Testis (tissue), 2 donors: ENCODE measurements around the gene SCYGR7.

Source experiments
- POLR2A ChIP-seq: fragments of 450-650 bp; IDR thresholded peaks from one replicate; pipeline ENCODE4 v1.6.1; 2017; ENCODE audit warnings: antibody characterized with exemption, mild to moderate bottlenecking, moderate library complexity
- TF ChIP-seq, protein P1 (sequence below), 3 experiments: fragments of 450-650 bp in 2 of 3; fragments of 200-600 bp in 1 of 3; sonication (generic) in 1 of 3; IDR thresholded peaks; one replicate each; pipeline ENCODE4 v1.5.1; 2016 to 2019; ENCODE audit warnings: antibody characterized with exemption in 3 of 3, mild to moderate bottlenecking in 2 of 3, moderate library complexity in 1 of 3

DNA sequence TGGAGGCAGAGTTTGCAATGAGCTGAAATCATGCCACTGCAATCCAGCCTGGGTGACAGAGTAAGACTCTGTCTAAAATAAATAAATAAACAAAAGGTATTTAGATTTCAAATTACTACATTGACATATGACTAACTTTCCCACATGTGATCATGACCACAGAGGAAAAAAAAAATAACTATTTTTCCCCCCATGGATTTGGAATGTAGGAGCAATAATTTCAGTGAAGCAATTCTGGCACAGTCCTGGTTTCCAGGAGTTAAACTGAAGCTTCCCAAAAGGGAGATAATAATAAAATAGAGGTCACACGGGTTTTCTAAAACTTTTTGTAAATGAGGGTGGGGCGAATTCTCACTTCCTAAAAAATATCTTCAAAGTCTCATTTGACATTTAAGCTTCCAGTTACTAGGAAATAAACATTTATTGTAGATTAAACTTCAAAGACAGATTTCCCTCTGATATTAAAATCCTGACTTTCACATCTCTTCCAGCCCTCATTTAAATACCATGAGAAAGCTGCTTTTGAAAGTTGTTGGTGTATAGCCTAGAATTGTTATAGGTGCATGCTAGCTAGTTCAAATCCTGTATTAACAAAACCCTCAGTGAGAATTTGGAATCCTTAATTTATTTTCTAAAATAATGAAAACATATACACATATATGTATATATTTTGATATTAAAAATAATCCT is 31.0 kb upstream of the SCYGR7 start:
- TF ChIP-seq, protein P1, sequence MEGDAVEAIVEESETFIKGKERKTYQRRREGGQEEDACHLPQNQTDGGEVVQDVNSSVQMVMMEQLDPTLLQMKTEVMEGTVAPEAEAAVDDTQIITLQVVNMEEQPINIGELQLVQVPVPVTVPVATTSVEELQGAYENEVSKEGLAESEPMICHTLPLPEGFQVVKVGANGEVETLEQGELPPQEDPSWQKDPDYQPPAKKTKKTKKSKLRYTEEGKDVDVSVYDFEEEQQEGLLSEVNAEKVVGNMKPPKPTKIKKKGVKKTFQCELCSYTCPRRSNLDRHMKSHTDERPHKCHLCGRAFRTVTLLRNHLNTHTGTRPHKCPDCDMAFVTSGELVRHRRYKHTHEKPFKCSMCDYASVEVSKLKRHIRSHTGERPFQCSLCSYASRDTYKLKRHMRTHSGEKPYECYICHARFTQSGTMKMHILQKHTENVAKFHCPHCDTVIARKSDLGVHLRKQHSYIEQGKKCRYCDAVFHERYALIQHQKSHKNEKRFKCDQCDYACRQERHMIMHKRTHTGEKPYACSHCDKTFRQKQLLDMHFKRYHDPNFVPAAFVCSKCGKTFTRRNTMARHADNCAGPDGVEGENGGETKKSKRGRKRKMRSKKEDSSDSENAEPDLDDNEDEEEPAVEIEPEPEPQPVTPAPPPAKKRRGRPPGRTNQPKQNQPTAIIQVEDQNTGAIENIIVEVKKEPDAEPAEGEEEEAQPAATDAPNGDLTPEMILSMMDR (IDR thresholded peaks at IDR 0.05), result no peak
- no peak for TF ChIP-seq POLR2A
